Activated T-cell treated with anti-CD3 and anti-CD28 coated beads, Interleukin-2, amount 50 U/mL, for 48 hours (primary cell): ENCODE data around the gene LOXL4.

Source experiments
- DNase-seq, 2 experiments: peaks; one replicate each; pipeline ENCODE4 v3.0.0-alpha.2; 2020

Gene LOXL4

DNA sequence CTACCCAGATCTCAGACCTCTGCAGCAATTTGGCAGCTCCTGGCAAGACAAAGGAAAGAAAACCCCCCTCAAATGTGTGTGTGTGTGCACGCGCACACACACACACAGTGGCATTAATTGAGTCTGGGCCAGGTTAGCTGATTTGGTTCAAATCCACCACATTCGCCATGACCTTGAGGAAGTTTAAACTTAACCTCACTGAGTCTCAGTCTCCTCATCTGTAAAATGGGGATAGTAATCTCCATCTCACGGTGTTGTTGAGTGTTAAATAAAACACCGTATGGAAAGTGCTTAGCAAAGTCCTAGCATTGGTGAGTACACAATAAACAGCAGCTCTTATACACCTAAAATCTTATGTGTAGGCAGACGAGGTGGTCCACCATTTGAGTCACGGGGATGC lies 4.9 kb downstream of the LOXL4 start:
- no peak for DNase-seq

DNA sequence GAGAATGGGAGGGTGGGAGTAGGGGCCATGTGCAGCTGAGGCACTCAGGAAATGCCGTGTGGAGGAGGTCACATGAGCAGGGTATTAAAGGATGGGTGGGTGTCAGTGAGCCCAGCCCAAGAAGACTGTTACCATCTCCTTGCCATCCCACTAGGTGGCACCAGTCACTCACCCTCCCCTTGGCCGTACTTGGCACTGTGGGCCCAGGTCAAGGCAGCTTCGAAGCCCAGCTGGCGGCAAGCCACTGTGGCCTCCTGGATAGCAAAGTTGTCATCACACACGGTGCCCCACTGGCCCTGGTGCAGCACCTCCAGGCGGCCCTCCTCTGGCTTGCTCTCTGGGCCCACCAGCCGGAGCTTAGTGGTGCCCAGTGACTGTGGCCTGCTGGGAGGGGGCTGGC lies 5.4 kb downstream of the LOXL4 start:
- DNase-seq: no peak

DNA sequence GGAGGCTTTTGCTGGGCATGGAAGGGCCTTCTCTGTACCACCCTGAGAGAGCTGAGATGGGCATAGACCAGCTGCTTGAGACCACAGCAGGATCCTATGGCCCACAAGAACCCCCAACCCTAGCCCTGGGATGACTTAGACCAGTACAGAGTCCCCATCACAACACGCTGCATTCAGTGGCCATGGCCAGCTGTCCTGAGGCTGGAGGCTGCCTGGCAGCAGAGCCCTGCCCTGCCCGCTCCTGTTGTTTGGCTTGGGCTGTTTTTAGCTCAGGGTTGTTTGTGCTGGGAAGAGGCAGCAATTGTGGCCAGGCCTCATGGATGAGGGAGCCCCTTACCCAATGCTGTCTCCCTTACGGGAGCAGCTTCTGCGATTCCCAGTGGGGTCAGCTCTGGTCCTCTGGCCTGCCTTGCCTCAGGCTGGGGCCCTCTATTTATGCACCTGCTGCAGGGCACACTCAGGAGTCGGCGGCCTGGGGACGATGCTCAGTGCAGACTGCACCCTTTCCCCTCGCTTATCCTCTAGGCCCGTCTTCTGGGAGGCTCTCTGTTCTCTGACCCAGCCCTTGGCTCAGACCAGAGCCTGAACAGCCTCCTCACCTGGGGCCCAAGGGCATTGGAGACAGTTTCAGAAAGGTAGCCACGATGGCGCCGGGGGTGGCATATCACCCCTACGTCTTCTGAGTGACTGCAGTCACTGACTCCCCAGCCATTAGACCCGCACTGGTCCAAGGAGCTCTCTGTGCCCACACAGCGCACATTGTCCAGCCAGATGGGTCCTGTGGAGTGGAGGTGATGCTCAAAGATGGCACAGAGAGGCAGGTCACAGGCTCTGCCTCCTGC lies 6.3 kb downstream of the LOXL4 start:
- DNase-seq: no peak

DNA sequence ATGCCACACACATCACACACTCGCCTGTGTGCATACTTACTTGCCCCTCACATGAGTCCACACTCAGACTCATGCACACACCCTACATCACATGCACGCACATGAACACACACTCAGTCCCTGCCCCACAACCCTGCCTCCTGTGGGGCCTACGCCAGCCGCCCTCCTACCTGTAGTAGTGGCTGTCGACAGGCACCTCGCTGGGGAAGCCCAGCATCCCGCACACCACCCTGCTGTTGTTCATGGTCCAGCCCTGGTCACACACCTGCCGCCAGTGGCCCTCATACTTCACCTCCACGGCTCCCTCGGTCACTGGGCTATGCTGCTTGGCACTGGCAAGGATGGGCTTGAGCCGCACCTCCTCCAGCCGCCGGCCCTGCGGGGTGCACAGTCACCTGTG lies 7.2 kb downstream of the LOXL4 start:
- peak in 1 of 2 experiments; percentile 14 for DNase-seq

DNA sequence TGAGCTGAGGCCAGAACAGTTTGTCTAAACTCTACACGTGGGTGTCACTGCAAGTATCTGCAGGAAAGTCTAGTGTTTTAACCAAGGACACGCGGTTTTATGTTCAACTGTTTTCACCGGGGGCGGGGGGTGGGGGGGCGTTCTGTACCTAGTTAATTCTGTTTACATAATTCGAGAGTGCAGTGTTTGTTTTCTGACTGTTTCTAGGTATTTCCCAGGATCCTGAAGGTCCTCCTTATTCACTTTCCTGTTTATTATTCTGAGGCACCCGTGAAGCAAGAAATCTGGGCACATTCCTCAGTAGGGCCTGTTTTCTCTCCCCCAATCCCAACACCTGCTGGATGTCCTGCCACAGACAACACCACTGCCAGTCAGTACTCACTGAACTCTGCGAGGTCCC lies 7.6 kb downstream of the LOXL4 start:
- DNase-seq: no peak

DNA sequence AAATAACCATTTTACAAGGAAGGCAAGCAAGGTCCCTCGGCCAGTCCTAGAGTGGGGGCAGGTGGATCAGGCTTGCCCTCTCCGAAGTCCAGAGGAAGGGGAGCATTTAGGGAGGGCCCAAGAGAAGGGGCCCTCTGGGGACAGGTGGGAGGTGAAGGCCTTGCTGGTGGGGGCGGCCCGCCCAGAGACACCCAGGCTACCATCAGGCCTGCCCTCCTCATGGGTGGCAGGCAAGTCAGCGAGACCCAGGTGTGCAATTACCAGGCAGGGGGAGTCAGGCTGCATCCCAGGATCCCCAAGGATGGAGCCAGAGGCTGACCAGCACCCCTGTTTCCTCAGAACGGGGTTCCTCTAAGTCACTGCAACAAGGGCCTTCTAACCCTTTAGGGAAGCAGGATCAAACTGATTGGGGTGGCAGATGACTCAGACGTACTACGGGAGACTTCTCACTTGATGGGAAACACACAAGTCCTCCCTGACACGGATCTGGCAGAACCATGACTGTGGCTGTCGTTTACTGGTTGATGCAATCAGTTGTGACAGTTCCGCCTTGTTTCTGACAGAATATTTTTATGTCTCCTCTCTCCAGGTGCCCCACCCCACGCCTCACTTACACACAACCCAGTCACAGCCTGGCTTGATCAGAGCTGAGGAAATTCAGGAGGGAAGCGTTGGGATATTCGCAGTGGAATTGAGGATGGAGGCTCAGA lies 8.2 kb downstream of the LOXL4 start:
- DNase-seq: peak in 1 of 2 experiments; percentile 12

DNA sequence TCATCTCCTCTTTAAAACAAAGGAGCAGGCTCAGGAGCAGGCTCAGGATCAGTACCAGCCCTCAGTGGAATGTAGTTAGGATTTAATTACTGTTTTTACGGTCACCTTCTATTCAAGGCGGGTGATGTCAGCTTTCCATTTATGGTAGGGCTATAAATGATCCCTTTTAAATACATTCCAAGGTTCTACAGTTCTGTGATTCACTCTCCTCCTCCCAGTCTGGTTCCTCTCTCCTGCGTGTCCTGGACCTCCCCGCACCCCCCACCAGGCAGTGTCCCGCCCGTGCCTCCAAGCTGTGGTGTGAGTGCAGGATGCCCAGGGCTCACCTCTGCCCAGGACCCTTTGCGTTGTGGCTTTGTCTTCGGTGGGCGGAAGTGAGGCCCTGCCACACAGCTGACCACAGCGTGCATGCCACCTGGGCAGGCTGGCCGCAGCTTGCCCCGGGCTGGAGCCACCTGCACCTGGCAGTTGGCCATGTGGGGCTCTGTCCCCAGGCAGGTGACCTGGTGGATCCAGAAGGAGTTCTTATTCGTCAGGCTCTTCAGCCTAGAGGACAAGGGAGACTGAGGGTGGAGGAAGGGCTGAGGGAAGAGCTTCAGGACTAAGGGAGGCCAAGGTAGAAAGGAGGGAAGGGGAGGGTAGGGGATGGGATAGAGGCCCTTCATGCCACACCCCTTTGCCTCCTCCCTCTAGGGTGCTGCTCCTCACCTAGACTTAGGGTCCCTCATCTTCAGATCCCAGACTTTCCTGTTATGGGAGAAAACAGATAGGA lies 9.1 kb downstream of the LOXL4 start:
- peak in 1 of 2 experiments; percentile 14 for DNase-seq

DNA sequence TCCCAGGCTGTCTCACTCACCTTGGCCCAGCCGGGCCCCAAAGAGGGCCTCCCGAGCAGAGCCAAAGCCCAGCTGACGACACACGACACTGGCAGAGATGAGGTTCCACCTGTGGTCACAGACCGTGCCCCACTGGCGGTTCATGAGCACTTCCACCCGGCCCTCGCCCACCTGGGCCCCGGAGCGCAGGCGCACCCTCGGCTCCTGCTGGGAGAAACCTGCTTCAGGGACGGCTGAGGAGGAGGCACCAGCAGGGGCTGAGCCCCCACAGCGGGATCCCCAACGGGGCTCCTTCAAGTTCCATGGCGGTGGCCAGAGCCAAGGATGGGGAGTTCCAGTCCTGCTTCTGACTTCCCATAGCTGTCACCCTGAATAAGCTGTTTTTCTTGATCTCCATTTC lies 10.0 kb downstream of the LOXL4 start:
- DNase-seq: peak in 1 of 2 experiments; percentile 15

DNA sequence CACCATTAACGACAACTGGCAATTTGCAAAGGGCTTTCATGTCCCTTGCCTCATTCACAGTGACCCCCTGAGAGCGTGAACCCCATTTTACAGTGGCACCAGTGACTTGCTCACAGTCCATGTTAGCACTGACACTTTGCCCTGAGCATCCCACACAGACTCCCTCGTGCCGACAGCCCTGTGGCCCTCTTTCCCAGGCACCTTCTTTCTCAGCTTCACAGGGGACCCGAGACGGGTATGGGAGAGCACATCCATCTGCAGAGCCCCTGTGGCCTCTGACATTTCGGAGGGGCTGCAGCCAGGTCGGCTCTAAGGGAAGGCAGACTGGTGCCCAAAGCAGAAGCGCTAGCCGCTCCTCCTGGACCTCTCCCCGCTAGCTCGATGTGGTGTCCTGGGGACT lies 10.8 kb downstream of the LOXL4 start:
- peak in 1 of 2 experiments; percentile 6 for DNase-seq

DNA sequence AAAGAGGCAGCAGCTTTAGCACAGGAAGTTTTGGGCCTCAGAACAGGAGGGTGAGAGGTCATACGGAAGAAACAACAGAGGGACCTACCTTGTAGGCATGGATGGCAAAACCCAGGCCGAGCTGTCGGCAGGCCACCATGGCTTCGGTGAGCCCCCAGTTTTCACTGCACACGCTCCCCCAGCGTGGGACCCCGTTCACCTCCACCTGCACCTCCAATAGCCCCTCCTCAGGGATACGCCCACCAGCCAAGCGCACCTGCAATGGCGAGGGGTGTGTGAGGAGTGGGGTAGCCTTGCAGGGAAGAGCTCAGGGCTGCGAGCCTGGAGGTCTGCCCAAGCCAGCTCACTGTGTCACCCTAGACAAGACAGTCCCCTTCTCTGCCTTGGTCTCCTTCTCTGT lies 11.3 kb downstream of the LOXL4 start:
- DNase-seq: no peak

DNA sequence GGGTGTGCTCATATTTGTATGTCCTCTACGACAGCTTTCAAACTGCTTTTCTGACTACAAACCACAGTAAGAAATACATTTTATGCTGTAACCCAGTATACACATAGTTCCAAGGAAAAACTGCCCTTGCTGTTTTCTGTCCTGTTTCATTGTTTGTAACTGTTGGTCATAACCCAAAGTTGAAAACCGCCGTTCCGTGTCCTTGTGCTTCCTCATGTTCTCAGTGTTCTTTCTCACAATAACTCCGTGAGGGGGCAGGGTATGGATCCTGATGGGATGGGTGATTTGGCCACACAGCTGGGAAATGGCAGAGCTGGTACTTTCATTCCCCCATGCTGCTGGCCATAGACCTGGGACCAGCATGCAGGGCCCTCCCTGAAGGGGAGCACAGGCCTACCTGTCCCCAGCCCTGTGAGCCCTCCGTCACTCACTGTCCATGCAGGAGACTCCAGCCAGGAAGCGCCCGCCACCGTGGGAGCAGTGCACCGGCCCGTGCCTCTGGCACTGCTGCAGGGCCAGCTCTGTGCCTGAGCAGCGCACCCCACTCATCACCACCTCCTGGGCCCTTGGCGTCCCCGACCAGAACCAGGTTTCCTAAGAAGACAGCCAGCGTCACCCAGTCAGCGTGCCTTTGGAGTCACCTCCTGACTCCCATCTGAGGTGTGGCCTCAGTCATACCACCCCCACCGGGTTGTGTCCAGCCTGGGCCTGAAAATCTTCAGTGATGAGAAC lies 12.7 kb downstream of the LOXL4 start:
- DNase-seq: peak in 1 of 2 experiments; percentile 5

DNA sequence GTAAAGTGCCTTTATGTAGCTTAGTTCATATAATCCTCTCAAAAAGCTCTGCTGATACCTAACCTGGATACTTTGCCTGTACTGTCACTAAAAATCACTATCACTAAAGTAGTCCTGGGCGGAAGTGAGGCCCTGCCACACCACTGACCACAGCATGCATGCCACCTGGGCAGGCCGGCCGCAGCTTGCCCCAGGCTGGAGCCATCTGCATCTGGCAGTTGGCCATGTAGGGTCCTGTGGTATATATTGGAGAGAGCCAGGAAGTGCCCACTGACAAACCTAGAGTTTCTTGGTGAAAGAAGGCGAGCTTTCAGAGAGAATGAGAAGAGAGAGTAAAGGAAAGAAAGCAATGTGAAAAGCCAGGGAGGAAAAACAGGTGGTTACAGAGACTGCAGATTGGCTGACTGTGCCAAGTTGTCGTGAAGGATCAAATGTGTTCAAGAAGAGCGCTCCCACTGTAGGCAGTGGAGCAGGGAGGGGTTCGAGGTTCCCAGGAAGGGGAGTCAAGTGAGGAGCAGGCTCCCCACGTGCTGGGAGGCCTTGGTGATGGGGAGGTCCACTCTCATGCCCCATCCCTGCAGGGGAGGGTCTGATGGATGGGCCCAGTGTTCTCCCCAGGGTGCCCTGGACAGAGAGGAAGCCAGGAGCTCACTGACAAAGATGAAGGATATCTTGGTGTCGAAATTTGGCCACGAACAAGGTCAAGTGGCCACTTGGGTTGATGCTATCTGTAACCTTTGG lies 13.6 kb downstream of the LOXL4 start:
- DNase-seq: peak in 1 of 2 experiments; percentile 5

DNA sequence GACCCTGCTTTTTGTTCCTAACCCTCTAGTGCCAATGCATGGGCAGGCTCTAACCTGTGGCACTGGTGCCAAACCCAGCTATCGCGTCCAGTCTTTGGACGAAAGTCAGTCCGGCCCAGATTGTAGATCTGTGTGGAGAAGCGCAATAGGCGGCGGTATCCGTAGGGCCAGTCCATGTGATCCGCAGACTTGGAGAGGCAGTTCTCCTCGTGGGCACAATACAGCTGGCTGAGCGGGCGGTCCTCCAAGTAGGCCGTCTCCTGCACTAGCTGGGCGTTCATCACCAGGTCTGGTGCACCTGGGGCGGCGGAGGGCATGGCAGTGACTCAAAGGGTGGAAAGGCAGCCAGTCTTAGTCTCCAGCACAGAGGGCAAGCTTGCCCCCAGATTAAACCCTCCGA lies 14.5 kb downstream of the LOXL4 start:
- DNase-seq: peak in 1 of 2 experiments; percentile 10

DNA sequence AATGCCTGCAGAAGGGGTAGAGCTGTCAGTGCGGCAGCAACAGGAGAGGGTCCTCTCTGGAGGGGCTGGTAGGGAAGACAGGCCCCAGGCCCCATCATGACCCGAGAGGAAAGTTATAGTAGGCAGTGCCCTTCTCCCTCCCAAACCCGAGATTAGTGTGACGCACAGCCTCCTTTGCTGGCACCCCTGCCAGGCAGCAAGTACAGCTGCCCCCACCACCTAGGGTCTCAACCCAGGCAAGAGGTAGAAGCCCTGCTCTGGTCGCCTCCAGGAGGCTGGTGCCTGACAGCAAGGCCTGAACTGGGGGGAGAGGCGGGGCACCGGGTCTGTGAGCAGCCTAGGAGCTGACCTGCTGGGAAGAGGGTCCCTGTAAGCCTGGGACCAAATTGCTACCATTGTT lies 15.5 kb downstream of the LOXL4 start:
- DNase-seq: peak in 1 of 2 experiments; percentile 0

DNA sequence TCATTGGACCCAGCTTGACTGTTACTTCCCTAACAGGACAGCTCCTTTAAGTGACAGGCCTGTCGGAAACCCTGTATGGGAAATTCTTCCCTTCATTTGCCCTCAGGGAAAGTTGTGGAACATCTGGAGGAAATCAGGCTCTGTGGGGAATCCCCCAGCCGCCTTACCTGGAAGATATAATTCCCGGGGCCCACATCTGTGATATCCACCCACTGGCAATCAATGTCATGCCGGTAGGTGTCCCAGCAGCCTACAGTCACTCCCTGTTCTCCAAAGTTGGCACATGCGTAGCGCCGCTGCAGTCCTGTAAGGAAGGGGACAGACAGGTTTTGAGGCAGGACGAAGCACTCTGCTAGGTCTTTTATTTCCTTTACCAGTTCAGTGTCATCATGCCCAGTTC lies 16.6 kb downstream of the LOXL4 start:
- DNase-seq: peak in 1 of 2 experiments; percentile 8

DNA sequence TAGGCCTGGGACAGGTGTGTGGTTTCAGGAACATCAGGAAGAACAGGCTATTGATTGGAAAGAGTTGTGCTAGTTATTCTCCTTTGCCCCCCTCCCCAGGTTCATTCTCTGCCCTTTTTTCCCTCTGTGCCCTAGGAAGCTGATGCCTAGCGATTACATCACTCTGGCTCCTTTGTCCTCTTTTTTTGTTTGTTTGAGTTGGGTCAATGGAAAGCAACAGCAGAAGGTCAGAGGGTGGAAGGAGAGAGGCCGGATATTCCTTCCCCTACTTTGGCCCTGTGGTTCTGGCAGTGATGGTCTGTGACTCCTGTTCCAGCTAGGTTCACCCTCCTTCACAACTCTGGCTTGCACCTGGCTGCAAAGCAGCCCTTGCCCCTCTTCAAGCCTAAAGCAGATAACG lies 18.9 kb downstream of the LOXL4 start:
- DNase-seq: no peak

DNA sequence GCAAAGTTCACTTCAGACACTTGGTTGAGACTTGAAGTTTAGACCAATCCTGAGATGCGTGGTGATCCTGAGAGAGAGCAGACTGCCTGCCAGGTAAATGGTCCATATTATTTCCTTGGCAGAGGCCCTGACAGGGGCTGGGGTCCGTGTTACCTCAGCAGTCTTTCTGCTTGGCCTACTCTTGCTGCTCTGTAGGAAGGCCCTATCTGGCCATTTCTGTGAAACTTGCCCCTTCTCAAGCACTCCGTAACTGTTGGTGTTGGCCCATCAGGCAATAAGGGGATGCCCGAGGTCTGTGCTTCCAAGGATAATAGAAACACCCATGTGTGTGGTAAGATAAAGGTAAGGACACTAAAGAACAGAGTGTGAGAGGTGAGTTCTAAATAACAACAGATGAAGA lies 20.0 kb downstream of the LOXL4 start:
- no peak for DNase-seq

DNA sequence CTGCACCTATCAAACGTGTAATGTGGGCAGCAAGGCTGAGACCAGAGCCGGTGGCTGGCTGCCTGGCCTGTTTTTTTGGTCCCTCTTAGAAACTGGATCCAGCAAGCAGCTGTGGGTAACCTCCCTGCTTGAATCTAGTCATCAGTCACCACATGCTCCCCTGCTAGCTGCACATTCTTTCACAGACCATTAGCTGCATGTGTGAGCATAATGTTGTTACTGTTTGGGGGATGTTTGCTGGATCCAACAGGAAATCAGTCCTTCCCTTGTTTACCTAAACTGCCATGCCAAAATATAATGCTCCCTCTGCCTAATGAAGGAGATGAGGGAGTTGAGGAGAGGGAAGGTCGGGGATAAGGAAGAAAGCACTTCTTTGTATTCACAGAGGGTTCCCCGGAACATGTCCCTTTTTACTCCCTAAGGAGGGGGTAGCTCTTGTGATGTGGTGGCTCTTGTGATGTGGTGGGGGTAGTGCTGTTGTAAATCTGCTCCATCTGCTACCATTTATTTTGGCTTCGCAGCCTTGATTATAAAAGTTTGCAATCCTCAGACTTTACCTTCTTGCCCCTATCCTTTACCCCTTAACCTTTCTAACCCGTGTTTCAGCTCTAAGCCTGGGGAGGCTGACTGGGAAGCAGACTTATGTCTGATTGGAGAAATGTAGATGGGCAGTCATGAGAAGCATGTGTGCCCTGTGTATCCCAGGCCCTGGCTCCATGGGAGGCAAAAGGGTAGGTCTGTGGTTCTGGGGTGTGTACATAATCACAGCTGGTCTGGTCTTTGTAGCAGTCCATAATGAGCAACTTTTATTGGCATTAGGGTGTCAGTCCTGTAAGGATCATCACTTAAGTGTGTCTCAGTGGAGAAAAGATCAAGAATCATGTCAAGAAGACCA lies 20.8 kb downstream of the LOXL4 start:
- DNase-seq: no peak

DNA sequence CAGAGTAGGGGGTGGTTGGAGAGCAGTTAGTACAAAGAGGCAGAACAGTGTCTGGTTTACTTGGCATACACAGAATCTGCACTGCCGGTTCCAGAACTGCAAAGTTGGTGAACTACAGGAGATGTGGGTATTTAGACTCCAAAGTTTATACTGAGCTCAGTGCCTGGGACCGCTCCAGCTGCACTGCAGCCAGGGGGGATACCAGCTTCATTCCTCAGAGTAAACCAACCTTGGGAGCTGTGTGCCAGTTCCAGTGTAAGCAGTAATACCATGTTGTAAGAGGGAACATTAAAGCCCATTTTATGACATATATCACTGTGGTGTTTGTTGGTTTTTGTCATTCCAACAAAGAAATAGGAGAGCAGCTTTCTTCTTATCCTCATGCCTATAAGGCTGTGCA lies 23.4 kb downstream of the LOXL4 start:
- no peak for DNase-seq

DNA sequence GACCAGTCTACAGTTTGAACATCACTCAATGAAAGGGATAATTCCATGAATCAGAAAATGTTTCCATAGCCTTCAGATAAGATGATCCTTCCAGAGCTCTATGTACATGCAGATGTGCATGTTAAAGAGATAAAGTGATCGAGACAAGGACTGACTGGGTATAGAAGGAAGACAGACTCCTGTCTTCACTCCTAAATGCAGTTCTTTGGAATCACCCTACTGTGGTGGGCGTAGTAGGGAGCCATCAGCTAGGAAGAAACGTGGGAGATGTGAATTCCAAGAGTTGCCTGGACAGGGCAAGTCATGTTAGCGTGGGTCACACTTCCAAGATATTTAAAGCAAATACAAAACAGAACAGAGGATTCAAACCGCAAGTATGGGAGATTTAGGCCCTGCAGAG lies 23.9 kb downstream of the LOXL4 start:
- no peak for DNase-seq

DNA sequence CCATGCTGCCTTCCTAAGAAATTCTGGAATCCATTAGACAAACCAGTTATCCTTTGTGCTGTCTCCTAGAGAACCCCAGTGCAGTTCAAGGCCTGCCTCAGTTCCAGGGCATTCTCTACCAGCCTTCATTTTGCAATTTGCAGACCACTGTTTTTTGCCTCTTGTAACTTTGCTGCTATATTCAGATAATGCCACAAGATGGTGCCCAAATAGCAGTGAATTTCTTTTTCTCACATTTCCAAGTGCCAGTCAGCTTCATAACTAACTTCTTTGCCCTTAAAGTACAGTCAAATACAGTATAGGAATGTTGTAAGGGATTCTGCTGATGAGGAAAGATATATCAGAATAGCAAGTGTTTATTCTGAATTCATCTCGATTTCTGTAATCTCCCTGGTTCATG lies 25.2 kb downstream of the LOXL4 start:
- DNase-seq: no peak
